Measurements from ENCODE around the gene ANO7.

GRCh38 chr2:241182531-241183133 is 5.8 kb upstream of the ANO7 start:
- TF ChIP-seq, protein P1, sequence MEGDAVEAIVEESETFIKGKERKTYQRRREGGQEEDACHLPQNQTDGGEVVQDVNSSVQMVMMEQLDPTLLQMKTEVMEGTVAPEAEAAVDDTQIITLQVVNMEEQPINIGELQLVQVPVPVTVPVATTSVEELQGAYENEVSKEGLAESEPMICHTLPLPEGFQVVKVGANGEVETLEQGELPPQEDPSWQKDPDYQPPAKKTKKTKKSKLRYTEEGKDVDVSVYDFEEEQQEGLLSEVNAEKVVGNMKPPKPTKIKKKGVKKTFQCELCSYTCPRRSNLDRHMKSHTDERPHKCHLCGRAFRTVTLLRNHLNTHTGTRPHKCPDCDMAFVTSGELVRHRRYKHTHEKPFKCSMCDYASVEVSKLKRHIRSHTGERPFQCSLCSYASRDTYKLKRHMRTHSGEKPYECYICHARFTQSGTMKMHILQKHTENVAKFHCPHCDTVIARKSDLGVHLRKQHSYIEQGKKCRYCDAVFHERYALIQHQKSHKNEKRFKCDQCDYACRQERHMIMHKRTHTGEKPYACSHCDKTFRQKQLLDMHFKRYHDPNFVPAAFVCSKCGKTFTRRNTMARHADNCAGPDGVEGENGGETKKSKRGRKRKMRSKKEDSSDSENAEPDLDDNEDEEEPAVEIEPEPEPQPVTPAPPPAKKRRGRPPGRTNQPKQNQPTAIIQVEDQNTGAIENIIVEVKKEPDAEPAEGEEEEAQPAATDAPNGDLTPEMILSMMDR (IDR thresholded peaks at IDR 0.05; ENCODE audit: low read depth, low read length, poor library complexity, severe bottlenecking) = no peak
- TF ChIP-seq EZH2phosphoT487 (IDR thresholded peaks at IDR 0.05; ENCODE audit: borderline replicate concordance, low read length) = no peak

Measured in DOHH2 (cell line).